ENCODE results near the gene MAPT. TPM values are rescaled to one million over a fixed set of nuclear protein-coding genes. Genes with fewer than 3 reads are reported as not detected.
A peak's percentile ranks its signal among the peaks of the same experiment; 100 is the strongest.
"Not testable (repeated sequence)": the region's sequence is repeated elsewhere in the genome, so short reads cannot be mapped to it uniquely, and the experiment has no call there.

Gene MAPT
- total RNA-seq, 1 donor from 2014 or later, result 76.6 TPM

DNA sequence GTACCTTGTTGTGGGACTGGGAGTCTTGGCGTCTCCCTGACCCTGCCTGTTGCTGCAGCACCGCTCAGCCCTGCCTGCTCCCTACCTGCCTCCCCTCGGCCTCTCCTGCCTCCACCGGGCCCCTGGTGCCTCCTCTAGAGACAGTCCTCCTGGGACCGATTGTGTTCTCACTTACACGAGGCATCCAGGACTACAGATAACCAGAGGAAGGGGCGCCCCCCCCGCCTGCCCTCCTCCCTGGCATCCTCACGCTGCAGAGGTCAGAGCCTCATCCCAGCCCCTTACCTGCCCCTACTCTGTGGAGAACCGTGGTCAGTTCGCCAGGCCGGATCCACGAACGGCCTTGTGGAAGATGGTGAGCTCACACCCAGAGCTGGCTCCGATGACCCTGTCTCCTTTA lies 24.8 kb downstream of the MAPT start:
- FAIRE-seq (no peak), DNase-seq (ENCODE audit: low spot score in 2 of 2) (no peak)

DNA sequence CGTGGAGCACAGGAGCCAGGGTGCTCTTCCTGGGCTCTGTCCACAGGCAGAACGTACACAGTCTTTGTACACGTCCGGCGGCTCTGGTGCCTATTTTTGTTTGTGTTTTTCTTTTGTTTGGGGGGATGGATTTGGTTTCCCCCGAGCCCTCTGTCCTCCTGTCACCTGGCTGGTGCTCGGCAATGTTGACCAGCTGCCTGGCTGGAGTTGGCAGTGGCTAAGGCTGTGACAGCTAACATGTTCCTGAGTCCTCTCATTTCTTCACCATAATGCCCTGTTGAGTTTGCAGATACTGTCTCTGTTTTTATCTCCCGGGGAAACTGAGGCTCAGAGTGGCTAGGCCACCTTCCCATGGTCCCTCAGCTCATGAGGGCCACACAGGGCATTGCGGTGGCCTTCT lies 25.7 kb downstream of the MAPT start:
- no peak for FAIRE-seq

GRCh38 chr17:45923511-45924268 lies 29.3 kb downstream of the MAPT start:
- DNase-seq (ENCODE audit: low spot score in 2 of 2), result no peak
- no peak for FAIRE-seq

More for the DNA sequence above, 25.7 kb downstream of the MAPT start:
- DNase-seq (ENCODE audit: low spot score in 2 of 2), result no peak

DNA sequence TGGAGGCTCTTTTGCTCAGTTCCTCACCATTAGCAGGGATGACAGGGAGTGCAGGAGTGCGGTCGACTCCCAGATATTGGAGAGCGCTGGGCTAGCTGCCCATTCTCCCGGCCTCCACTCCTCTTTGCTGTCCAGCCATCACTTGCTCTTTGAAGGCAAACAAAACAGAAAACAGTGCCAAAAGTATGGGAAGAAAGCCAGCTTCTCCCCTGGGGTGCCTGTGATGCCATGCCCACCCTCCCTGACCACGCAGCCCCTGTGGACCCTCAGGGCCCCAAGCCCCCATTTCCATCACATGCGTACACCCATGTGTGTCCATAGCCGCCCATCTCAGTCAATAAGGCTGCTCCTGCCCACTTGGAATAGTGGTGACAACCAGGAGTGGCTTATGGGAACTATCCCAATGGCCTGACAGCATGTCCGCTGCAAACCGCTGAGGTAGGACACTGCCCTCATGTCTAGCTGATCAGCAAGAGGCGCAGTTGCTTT lies 30.0 kb downstream of the MAPT start:
- FAIRE-seq, result no peak

GRCh38 chr17:45925311-45925710 lies 31.0 kb downstream of the MAPT start:
- no peak for FAIRE-seq
- DNase-seq (ENCODE audit: low spot score in 2 of 2), result no peak

More for the DNA sequence above, 30.0 kb downstream of the MAPT start:
- no peak for DNase-seq (ENCODE audit: low spot score in 2 of 2)

DNA sequence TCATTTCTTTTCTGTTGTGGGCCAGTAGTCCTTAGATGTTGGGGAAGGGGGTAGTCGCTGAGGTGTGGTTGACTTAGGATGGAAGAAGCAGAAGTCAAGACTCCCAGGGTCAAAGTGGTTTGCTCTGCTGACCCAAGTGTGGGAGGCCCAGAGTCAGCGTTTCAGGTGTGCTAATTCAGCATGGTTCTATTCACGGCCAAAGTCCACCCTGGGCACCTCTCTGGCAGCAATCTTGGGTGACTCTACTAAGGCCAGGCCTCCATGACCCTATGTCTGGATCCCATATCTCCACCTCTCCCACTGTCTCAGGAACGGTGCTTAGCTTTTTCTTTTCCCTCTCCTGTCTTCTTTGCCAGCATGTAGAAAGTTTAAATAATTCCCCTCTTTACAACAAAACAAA lies 32.9 kb downstream of the MAPT start:
- FAIRE-seq (no peak), DNase-seq (ENCODE audit: low spot score in 2 of 2) (no peak)

DNA sequence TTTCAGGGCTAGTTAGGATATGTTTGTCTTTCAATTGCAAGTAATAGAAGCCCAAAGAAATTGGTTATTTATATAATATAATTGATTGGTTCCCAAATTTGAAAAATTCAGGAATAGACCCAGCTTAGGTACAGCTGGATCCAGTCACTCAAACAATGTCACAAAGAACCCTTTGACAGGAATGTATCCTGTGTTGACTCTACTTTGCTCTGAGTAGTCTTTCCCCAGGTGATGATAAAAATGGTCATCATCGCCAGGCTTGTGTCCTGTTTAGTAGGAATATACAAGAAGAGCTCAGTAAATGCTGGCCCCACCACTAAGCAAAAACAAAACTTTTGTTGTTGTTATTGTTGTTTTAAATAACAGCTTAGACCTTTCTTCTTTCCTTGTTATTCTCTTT lies 35.0 kb downstream of the MAPT start:
- no peak for FAIRE-seq
- DNase-seq (ENCODE audit: low spot score in 2 of 2), result no peak

DNA sequence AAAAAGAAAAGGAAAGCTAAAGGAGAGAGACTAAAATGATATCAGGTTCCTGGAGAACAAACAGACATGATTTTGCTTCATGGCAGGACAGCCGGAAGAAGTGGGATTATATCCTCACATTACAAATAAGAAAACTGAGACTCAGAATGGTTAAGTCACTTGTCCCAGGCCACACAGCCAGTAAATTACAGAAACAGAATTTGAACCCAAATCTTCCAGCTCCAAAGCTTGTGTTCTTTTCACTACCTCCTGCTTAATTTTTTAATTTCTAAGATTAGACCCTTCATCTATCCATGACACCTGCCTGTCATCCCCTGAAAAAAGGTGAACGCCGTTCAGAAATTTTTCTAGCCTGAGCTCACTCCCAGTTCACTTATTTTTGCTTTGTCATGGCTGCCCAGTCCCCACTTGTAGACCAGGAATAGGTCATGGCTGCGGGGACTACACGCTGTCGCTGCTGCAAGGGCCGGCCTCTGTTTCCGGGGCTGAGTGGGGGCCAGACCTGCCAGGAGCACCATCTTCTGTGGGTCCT lies 36.1 kb downstream of the MAPT start:
- DNase-seq (ENCODE audit: low spot score in 2 of 2), result no peak
- FAIRE-seq, result no peak

DNA sequence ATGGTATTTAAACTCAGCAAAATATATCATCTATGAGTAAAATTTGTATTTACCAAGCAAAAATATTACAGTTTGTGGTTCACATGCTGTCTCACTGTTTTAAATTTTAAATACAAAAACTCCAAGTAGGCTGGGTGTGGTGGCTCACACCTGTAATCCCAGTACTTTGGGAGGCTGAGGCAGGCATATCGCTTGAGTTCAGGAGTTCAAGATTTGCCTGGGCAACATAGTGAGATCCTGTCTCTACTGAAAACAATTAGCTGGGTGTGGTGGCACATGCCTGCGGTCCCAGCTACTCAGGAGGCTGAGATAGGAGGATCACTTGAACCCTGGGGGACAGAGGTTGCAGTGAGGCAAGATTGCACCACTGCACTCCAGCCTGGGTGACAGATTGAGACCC lies 37.3 kb downstream of the MAPT start:
- no peak for DNase-seq (ENCODE audit: low spot score in 2 of 2)

GRCh38 chr17:45934044-45934979 lies 40.0 kb downstream of the MAPT start:
- no peak for FAIRE-seq
- no peak for DNase-seq (ENCODE audit: low spot score in 2 of 2)

More for the DNA sequence above, 37.3 kb downstream of the MAPT start:
- no peak for FAIRE-seq

- DNase-seq (ENCODE audit: low spot score in 2 of 2) (no peak), FAIRE-seq (no peak)
Measured at GRCh38 chr17:45935197-45935709, 40.9 kb downstream of the MAPT start.

GRCh38 chr17:45935710-45936509 lies 41.6 kb downstream of the MAPT start:
- DNase-seq (ENCODE audit: low spot score in 2 of 2) (no peak), FAIRE-seq (no peak)

GRCh38 chr17:45936610-45937009 lies 42.3 kb downstream of the MAPT start:
- no peak for FAIRE-seq
- no peak for DNase-seq (ENCODE audit: low spot score in 2 of 2)

DNA sequence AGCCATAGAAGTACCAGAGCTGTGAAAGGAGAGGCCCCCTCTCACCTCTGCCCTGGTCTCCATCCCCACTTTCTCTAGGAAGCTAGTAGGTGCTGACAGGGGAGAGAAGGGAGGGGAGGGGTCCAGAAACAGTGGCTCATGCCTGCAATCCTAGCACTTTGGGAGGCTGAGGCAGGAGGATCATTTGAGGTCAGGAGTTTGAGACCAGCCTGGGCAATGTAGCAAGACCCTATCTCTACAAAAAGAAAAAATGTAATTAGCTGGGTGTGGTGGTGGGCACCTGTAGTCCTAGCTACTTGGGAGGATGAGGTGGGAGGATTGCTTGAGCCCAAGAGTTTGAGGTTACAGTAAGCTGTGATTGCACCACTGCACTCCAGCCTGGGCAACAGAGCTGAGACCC lies 42.8 kb downstream of the MAPT start:
- not testable (repeated sequence) for DNase-seq (ENCODE audit: low spot score in 2 of 2); FAIRE-seq

DNA sequence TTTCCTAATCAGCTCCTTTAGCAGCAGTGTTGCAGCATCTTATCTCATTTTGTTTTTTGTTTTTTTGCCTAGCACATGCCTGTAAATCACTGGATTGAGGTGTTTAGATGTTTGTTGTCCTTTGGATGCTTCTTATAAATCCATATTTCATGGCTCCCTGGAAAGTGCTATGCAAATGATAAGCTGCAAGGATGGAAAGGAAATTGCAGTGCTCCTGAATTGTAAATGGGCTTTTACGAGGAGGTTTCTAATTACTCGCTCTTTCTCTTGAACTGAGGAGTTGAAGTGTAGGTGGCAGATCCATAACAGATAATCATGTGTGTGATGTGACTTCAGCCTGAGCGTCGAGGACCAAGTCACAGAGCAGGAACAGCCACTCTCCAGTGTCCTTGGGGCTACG lies 45.0 kb downstream of the MAPT start:
- no peak for FAIRE-seq
- no peak for DNase-seq (ENCODE audit: low spot score in 2 of 2)

- FAIRE-seq, result no peak
- no peak for DNase-seq (ENCODE audit: low spot score in 2 of 2)
Measured at GRCh38 chr17:45940293-45940692, 45.9 kb downstream of the MAPT start.

DNA sequence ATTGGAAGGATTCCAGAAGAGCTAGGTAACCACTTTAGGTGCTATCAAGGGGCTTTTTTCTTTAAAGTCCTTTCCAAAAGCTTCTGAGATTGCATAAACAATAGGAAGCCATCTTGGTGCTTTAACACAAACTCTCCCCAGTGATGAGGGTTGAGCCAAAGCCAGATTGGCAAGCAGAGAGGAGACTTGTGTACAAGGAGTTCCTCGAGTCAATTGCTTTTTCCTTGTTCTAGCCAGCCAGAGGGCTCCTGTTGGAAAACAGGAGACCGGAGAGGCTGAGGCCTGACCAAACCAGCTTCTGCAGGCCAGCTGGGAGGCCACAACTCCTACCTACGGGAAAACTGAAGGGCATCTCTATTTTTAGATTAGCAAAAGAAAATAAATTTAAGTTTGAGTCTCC lies 46.5 kb downstream of the MAPT start:
- FAIRE-seq (no peak), DNase-seq (ENCODE audit: low spot score in 2 of 2) (no peak)

DNA sequence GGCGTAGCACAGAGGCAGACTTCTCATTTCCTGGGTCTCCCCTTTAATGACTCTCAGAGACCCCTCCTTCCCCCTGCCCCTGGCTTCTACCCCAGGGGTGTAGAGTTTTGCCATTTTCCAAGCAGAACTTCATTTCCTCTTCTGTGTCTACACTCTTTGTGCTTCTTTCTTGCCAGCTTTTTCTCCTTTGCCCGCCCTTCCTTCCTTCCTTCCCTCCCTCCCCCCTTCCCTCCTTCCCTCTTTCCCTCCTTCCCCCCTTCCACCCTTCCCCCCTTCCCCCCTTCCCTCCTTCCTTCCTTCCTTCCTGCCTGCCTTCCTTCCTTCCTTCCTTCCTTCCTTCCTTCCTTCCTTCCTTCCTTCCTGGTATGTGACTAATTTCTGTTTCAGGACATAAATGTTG lies 47.0 kb downstream of the MAPT start:
- DNase-seq (ENCODE audit: low spot score in 2 of 2) (no peak), FAIRE-seq (no peak)

DNA sequence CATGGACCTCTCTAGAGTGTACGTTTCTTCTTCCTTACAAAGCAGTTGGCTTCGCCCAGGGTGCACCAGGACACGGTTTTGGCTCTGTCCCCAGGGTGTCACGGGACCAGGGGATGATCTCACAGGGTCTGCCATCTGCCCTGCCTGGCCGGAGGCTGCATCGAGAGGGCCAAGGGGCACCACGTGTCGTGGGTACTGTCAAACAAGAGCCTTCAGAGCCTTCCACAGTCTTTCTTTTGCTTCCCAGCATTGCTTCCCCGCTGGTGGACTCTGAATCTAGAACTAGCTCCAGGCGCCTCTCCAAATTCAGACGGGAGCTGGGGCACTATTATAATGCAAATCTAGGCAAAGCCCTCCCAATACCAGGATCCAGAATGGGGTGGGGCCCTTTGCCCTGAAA lies 47.9 kb downstream of the MAPT start:
- DNase-seq (ENCODE audit: low spot score in 2 of 2), result peak; percentile 73 to 78

GRCh38 chr17:45946841-45947256 lies 52.5 kb downstream of the MAPT start:
- FAIRE-seq, result no peak
- DNase-seq (ENCODE audit: low spot score in 2 of 2), result peak; percentile 55 to 56

More for the DNA sequence above, 47.9 kb downstream of the MAPT start:
- peak; percentile 88 for FAIRE-seq
